ENCODE data around the gene INF2.
"Not testable (repeated sequence)": the region's sequence is repeated elsewhere in the genome, so short reads cannot be mapped to it uniquely, and the experiment has no call there.

Gene INF2

GRCh38 chr14:104657563-104658324, 31.7 kb upstream of the INF2 start:
- DNase-seq: no peak

GRCh38 chr14:104658325-104658712, 31.1 kb upstream of the INF2 start:
- no peak for DNase-seq

- DNase-seq: no peak
Measured at GRCh38 chr14:104659146-104659545, 30.3 kb upstream of the INF2 start.

GRCh38 chr14:104659764-104660523, 29.5 kb upstream of the INF2 start:
- DNase-seq: no peak

GRCh38 chr14:104660597-104660996, 28.8 kb upstream of the INF2 start:
- no peak for DNase-seq

- DNase-seq: no peak
Measured at GRCh38 chr14:104661086-104661485, 28.3 kb upstream of the INF2 start.

GRCh38 chr14:104661528-104662157, 27.8 kb upstream of the INF2 start:
- DNase-seq: not testable (repeated sequence)

GRCh38 chr14:104662472-104662871, 26.9 kb upstream of the INF2 start:
- not testable (repeated sequence) for DNase-seq

- no peak for DNase-seq
Measured at GRCh38 chr14:104664107-104664506, 25.3 kb upstream of the INF2 start.

- no peak for DNase-seq
Measured at GRCh38 chr14:104664588-104664987, 24.8 kb upstream of the INF2 start.

- DNase-seq: no peak
Measured at GRCh38 chr14:104665114-104665656, 24.2 kb upstream of the INF2 start.

GRCh38 chr14:104665657-104666522, 23.5 kb upstream of the INF2 start:
- no peak for DNase-seq

- DNase-seq: not testable (repeated sequence)
Measured at GRCh38 chr14:104666523-104666895, 22.9 kb upstream of the INF2 start.

GRCh38 chr14:104666981-104667380, 22.4 kb upstream of the INF2 start:
- DNase-seq: no peak

GRCh38 chr14:104669697-104670096, 19.7 kb upstream of the INF2 start:
- DNase-seq: no peak

- DNase-seq: not testable (repeated sequence)
Measured at GRCh38 chr14:104671330-104671977, 18.0 kb upstream of the INF2 start.

GRCh38 chr14:104672119-104672518, 17.3 kb upstream of the INF2 start:
- DNase-seq: not testable (repeated sequence)

- DNase-seq: no peak
Measured at GRCh38 chr14:104673481-104673880, 15.9 kb upstream of the INF2 start.

- no peak for DNase-seq
Measured at GRCh38 chr14:104675447-104675846, 14.0 kb upstream of the INF2 start.

- DNase-seq: no peak
Measured at GRCh38 chr14:104676130-104676693, 13.2 kb upstream of the INF2 start.

- no peak for DNase-seq
Measured at GRCh38 chr14:104676694-104677511, 12.5 kb upstream of the INF2 start.
